HEK293 (cell line): ENCODE results near the gene GALC.

Experiments
- CTCF ChIA-PET: fragments of 350-600 bp; formaldehyde crosslinking; extraction: SDS; loops from one replicate; lab custom pipeline; 2021; ENCODE audit warnings: antibody characterized with exemption; lab: Yijun Ruan, JAX
- POLR2A ChIA-PET: fragments of 300-600 bp; formaldehyde crosslinking; extraction: SDS; loops from one replicate; lab custom pipeline; 2020; ENCODE audit warnings: antibody characterized with exemption, inconsistent platforms; lab: Yijun Ruan, JAX
- H3K27ac ChIP-seq: fragments of 200-500 bp; sonication (Bioruptor generic); 2 replicates; pipeline ENCODE4 v1.5.1; 2014; ENCODE audit warnings: low read depth, low read length, control low read depth, inconsistent platforms; ENCODE audit errors: extremely low read depth
- H3K36me3 ChIP-seq, 2 experiments: fragments of 200-500 bp in 1 of 2; sonication (Bioruptor generic) in 1 of 2; 1 replicate in 1 of 2; 2 replicates in 1 of 2; pipeline ENCODE4 v1.5.1; 2014 to 2017; ENCODE audit warnings: inconsistent platforms in 2 of 2, low read length in 2 of 2; ENCODE audit not compliant: control insufficient read depth in 2 of 2, insufficient read depth in 1 of 2
- H3K4me1 ChIP-seq: fragments of 200-500 bp; sonication (Bioruptor generic); 2 replicates; pipeline ENCODE4 v1.5.1; 2014; ENCODE audit warnings: mild to moderate bottlenecking, low read length, inconsistent platforms; ENCODE audit not compliant: control insufficient read depth, insufficient read depth
- H3K4me3 ChIP-seq: 2 replicates; pipeline ENCODE4 v1.5.1; 2011; ENCODE audit warnings: low read depth, mild to moderate bottlenecking, control low read depth, low read length, moderate library complexity
- H3K9me3 ChIP-seq: fragments of 200-500 bp; sonication (Bioruptor generic); 2 replicates; pipeline ENCODE4 v1.5.1; 2014; ENCODE audit warnings: low read depth, low read length, inconsistent platforms; ENCODE audit not compliant: control insufficient read depth, insufficient read depth
- AEBP2 ChIP-seq: fragments of 450-650 bp; formaldehyde crosslinking; IDR thresholded peaks from 2 replicates; pipeline ENCODE4 v1.5.1; 2016; ENCODE audit warnings: missing biosample characterization, missing genetic modification characterization, borderline replicate concordance
- KLF7 ChIP-seq: fragments of 450-650 bp; formaldehyde crosslinking; IDR thresholded peaks from 2 replicates; pipeline ENCODE4 v1.5.1; 2016; ENCODE audit warnings: missing biosample characterization, missing genetic modification characterization, borderline replicate concordance
- MYNN ChIP-seq: fragments of 450-650 bp; formaldehyde crosslinking; IDR thresholded peaks from 2 replicates; pipeline ENCODE4 v1.5.1; 2016; ENCODE audit warnings: missing biosample characterization, missing genetic modification characterization, borderline replicate concordance
- SP2 ChIP-seq: fragments of 450-650 bp; formaldehyde crosslinking; IDR thresholded peaks from 2 replicates; pipeline ENCODE4 v1.5.1; 2016; ENCODE audit warnings: missing biosample characterization, missing genetic modification characterization
- YY2 ChIP-seq: fragments of 450-650 bp; formaldehyde crosslinking; IDR thresholded peaks from 2 replicates; pipeline ENCODE4 v1.5.1; 2016; ENCODE audit warnings: missing biosample characterization, missing genetic modification characterization
- ZBTB6 ChIP-seq: fragments of 450-650 bp; formaldehyde crosslinking; IDR thresholded peaks from 2 replicates; pipeline ENCODE4 v1.5.1; 2017; ENCODE audit warnings: missing biosample characterization, missing genetic modification characterization
- ZFP3 ChIP-seq: fragments of 450-650 bp; formaldehyde crosslinking; IDR thresholded peaks from 2 replicates; pipeline ENCODE4 v1.5.1; 2016; ENCODE audit warnings: low read depth, missing biosample characterization, missing genetic modification characterization
- ZNF10 ChIP-seq: fragments of 450-650 bp; formaldehyde crosslinking; IDR thresholded peaks from 2 replicates; pipeline ENCODE4 v1.5.1; 2017; ENCODE audit warnings: missing biosample characterization, missing genetic modification characterization
- ZNF155 ChIP-seq: fragments of 450-650 bp; formaldehyde crosslinking; IDR thresholded peaks from 2 replicates; pipeline ENCODE4 v1.5.1; 2016; ENCODE audit warnings: missing biosample characterization, missing genetic modification characterization
- ZNF157 ChIP-seq: fragments of 450-650 bp; formaldehyde crosslinking; IDR thresholded peaks from 2 replicates; pipeline ENCODE4 v1.5.1; 2016; ENCODE audit warnings: missing biosample characterization, missing genetic modification characterization
- ZNF2 ChIP-seq: fragments of 450-650 bp; formaldehyde crosslinking; IDR thresholded peaks from 2 replicates; pipeline ENCODE4 v1.5.1; 2016; ENCODE audit warnings: missing biosample characterization, missing genetic modification characterization
- ZNF202 ChIP-seq: fragments of 450-650 bp; formaldehyde crosslinking; IDR thresholded peaks from 2 replicates; pipeline ENCODE4 v1.5.1; 2016; ENCODE audit warnings: missing biosample characterization, missing genetic modification characterization, borderline replicate concordance
- ZNF23 ChIP-seq: fragments of 450-650 bp; formaldehyde crosslinking; IDR thresholded peaks from 2 replicates; pipeline ENCODE4 v1.5.1; 2016; ENCODE audit warnings: missing biosample characterization, missing genetic modification characterization, borderline replicate concordance
- ZNF362 ChIP-seq: fragments of 450-650 bp; formaldehyde crosslinking; IDR thresholded peaks from 2 replicates; pipeline ENCODE4 v1.5.1; 2016; ENCODE audit warnings: missing biosample characterization, missing genetic modification characterization
- ZNF394 ChIP-seq: fragments of 450-650 bp; formaldehyde crosslinking; IDR thresholded peaks from 2 replicates; pipeline ENCODE4 v1.5.1; 2016; ENCODE audit warnings: missing biosample characterization, missing genetic modification characterization, mild to moderate bottlenecking, moderate library complexity, borderline replicate concordance
- ZNF514 ChIP-seq: fragments of 450-650 bp; formaldehyde crosslinking; IDR thresholded peaks from 2 replicates; pipeline ENCODE4 v1.5.1; 2016; ENCODE audit warnings: missing biosample characterization, missing genetic modification characterization
- ZNF544 ChIP-seq: fragments of 450-650 bp; formaldehyde crosslinking; IDR thresholded peaks from 2 replicates; pipeline ENCODE4 v1.5.0; 2017; ENCODE audit warnings: missing biosample characterization, missing genetic modification characterization
- ZNF560 ChIP-seq: fragments of 450-650 bp; formaldehyde crosslinking; IDR thresholded peaks from 2 replicates; pipeline ENCODE4 v1.5.1; 2017; ENCODE audit warnings: missing biosample characterization, missing genetic modification characterization, borderline replicate concordance
- ZNF580 ChIP-seq: fragments of 450-650 bp; formaldehyde crosslinking; IDR thresholded peaks from 2 replicates; pipeline ENCODE4 v1.5.1; 2016; ENCODE audit warnings: missing biosample characterization, missing genetic modification characterization
- ZNF600 ChIP-seq: fragments of 450-650 bp; formaldehyde crosslinking; IDR thresholded peaks from 2 replicates; pipeline ENCODE4 v1.5.1; 2016; ENCODE audit warnings: missing biosample characterization, missing genetic modification characterization
- ZNF621 ChIP-seq: fragments of 450-650 bp; formaldehyde crosslinking; IDR thresholded peaks from 2 replicates; pipeline ENCODE4 v1.5.1; 2017; ENCODE audit warnings: missing biosample characterization, missing genetic modification characterization
- ZNF701 ChIP-seq: fragments of 450-650 bp; formaldehyde crosslinking; IDR thresholded peaks from 2 replicates; pipeline ENCODE4 v1.5.1; 2016; ENCODE audit warnings: missing biosample characterization, missing genetic modification characterization
- ZNF707 ChIP-seq: fragments of 450-650 bp; formaldehyde crosslinking; IDR thresholded peaks from 2 replicates; pipeline ENCODE4 v1.5.1; 2016; ENCODE audit warnings: missing biosample characterization, missing genetic modification characterization
- ZNF747 ChIP-seq: fragments of 450-650 bp; formaldehyde crosslinking; IDR thresholded peaks from 2 replicates; pipeline ENCODE4 v1.5.1; 2016; ENCODE audit warnings: missing biosample characterization, missing genetic modification characterization

The GALC gene

GRCh38 chr14:87994974-87995373, 2.0 kb upstream of the GALC start:
- TF ChIP-seq ZNF514 (tag by site-specific recombination), result no peak
- no peak for TF ChIP-seq ZNF580
- no peak for TF ChIP-seq ZNF747 (tag by site-specific recombination)
- TF ChIP-seq ZNF560 (tag by site-specific recombination), result no peak
- no peak for TF ChIP-seq ZNF10
- no peak for TF ChIP-seq ZNF155 (tag by site-specific recombination)
- TF ChIP-seq ZNF202 (tag by site-specific recombination), result no peak
- no peak for TF ChIP-seq ZNF157 (tag by site-specific recombination)
- no peak for TF ChIP-seq ZNF23 (tag by site-specific recombination)
- no peak for TF ChIP-seq KLF7 (tag by site-specific recombination)
- TF ChIP-seq MYNN (tag by site-specific recombination), result no peak
- TF ChIP-seq ZNF701, result no peak
- CTCF ChIA-PET, result interaction anchor here (0.6 to 2.6 kb wide), 3 partner anchors 18 to 249 kb away, joined by 3 to 16 read pairs (median 4); no protein-coding TSS in a partner anchor
- Histone ChIP-seq H3K4me1 (no peaks in the 10 kb centered on the region), H3K36me3 (no peaks in the 10 kb centered on the region), H3K27ac (no peak overlapping the region), H3K9me3 (no peaks in the 10 kb centered on the region), H3K4me3 (no peak overlapping the region)
- POLR2A ChIA-PET, result no interaction called here

- POLR2A ChIA-PET, result no interaction called here
- TF ChIP-seq YY2 (tag by site-specific recombination) (no peak), ZNF394 (tag by site-specific recombination) (no peak), ZNF621 (tag by site-specific recombination) (no peak), ZFP3 (tag by site-specific recombination) (no peak), SP2 (tag by site-specific recombination) (no peak), ZNF707 (tag by site-specific recombination) (no peak), ZNF544 (tag by site-specific recombination) (no peak), ZNF600 (tag by site-specific recombination) (no peak), ZNF2 (no peak), ZNF362 (no peak), AEBP2 (tag by site-specific recombination) (no peak), ZBTB6 (tag by site-specific recombination) (no peak)
- Histone ChIP-seq H3K27ac (no peak overlapping the region), H3K9me3 (no peaks in the 10 kb centered on the region), H3K4me3 (no peak overlapping the region), H3K4me1 (no peaks in the 10 kb centered on the region), H3K36me3 (no peaks in the 10 kb centered on the region)
- CTCF ChIA-PET, result no interaction called here
These were observed 650 bp downstream of the GALC start for GRCh38 chr14:87992346-87992717.
